ENCODE results near the gene UBAC2.

The UBAC2 gene

DNA sequence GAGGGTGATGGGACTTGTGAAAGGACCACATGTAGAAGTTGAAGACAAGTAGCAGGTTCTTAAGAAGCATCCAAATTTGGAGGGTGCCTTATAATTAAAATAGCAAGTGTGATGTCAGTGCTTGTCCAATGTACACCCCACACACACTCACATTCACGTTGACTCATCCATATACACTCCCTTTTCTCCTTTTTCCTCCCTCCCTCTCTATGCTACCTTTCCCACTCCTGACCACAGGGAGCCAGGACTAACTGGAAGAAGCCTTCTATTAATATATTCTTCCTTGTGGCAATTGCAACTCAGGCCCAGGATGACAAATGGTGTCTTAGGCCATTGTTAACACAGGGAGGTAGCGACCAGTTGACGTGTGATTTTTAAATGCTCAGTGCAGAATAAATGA lies 122.8 kb downstream of the UBAC2 start:
- DNase-seq (ENCODE audit: low spot score): no peak
- Histone ChIP-seq H3K4me3 (no peak overlapping the region), H3K27ac (no peak overlapping the region)
- TF ChIP-seq, protein P1, sequence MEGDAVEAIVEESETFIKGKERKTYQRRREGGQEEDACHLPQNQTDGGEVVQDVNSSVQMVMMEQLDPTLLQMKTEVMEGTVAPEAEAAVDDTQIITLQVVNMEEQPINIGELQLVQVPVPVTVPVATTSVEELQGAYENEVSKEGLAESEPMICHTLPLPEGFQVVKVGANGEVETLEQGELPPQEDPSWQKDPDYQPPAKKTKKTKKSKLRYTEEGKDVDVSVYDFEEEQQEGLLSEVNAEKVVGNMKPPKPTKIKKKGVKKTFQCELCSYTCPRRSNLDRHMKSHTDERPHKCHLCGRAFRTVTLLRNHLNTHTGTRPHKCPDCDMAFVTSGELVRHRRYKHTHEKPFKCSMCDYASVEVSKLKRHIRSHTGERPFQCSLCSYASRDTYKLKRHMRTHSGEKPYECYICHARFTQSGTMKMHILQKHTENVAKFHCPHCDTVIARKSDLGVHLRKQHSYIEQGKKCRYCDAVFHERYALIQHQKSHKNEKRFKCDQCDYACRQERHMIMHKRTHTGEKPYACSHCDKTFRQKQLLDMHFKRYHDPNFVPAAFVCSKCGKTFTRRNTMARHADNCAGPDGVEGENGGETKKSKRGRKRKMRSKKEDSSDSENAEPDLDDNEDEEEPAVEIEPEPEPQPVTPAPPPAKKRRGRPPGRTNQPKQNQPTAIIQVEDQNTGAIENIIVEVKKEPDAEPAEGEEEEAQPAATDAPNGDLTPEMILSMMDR (IDR thresholded peaks at IDR 0.05): no peak

DNA sequence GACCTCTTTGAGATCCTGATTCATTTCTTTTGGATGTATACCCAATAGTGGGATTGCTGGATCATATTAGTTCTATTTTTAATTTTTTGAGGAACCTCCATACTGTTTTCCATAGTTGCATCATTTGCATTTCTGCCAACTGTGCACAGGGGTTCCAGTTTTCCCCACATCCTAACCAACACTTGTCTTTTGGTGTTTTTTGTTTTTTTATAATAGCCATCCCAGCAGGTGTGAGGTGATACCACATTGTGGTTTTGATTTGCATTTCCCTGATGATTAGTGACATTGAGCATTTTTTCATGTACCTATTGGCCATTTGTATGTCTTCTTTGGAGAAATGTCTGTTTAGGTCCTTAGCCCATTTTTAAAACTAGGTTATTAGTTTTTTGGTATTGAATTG lies 125.4 kb downstream of the UBAC2 start:
- no peak overlapping the region for H3K4me3 ChIP-seq
- TF ChIP-seq, protein P1 (IDR thresholded peaks at IDR 0.05): no peak
- DNase-seq (ENCODE audit: low spot score): no peak
- no peak overlapping the region for H3K27ac ChIP-seq

DNA sequence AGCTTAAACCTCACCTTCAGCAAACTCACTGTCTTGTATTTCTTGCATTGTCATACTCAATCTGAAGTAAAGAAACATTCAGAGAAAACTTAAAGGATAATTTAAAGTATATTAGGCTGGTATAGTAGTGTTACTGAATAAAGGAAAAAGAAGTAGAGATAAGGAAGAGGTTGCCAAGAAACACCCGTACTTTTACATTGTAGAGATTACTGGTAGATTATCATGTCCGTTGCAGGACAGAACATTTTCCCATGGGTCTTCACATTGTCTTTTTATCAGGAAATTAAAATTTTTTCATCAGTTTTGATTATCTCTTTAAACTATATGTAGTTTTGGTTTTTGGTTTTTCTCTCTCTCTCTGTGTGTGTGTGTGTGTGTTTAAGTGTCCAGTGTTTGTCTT lies 126.5 kb downstream of the UBAC2 start:
- DNase-seq (ENCODE audit: low spot score): no peak
- TF ChIP-seq, protein P1 (IDR thresholded peaks at IDR 0.05): no peak
- Histone ChIP-seq H3K4me3 (no peak overlapping the region), H3K27ac (no peak overlapping the region)

DNA sequence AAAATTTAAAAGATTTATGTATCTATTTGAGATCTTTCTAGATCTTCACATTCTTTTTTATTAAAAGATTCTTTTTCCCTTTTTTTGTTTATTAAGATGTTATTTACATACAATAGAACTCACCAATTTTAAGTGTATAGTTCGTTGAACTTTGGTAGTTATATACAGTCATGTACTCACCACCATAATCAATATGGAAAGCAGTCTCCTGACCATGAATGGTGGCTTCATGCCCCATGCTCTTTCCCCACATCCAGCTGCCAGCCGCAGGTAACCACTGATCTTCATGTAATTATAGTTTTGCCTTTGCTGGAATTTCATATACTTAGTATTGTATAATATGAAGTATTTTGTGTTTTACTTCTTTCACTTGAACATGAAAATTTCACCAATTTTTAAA lies 127.1 kb downstream of the UBAC2 start:
- no peak overlapping the region for H3K27ac ChIP-seq
- TF ChIP-seq, protein P1 (IDR thresholded peaks at IDR 0.05): no peak
- DNase-seq (ENCODE audit: low spot score): no peak
- no peak overlapping the region for H3K4me3 ChIP-seq

DNA sequence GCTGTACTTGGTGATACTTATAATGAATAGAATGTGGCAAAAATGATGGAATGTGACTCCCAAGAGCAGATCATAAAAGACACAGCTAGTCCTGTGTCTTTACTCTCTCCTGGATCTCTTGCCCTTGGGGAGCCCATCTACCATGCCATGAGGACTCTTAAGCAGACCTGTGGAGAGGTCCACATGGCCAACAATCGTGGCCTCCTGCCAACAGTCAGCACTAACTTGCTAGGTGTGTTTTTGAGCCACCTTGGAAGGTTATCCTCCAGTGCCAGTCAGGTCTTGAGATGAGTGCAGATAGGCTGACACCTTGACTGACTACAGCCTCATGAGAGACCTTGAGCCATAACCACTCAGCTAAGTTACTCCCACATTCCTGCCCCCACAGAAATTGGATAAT lies 128.8 kb downstream of the UBAC2 start:
- Histone ChIP-seq H3K27ac (no peak overlapping the region), H3K4me3 (no peak overlapping the region)
- DNase-seq (ENCODE audit: low spot score): no peak
- TF ChIP-seq, protein P1 (IDR thresholded peaks at IDR 0.05): no peak

DNA sequence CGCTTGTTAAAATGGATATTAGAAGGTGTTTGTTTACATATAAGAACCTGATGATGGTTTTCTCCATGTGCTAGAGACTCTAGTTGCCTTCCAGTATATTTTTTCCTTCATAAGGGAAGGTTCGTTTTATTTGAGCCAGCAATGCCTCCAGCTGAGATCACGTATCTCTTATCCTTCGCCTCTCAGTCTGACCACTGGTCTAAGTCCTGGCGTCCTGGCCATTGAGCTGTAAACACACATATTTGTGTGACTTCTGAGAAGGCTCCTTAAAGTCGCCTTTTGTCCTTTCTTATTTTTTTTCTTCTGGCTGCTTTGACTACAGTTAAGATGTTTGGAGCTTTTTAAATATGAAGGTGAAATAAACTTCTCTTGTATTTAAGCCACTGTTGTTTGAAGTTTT lies 130.3 kb downstream of the UBAC2 start:
- TF ChIP-seq, protein P1 (IDR thresholded peaks at IDR 0.05): no peak
- no peak for DNase-seq (ENCODE audit: low spot score)
- Histone ChIP-seq H3K27ac (no peak overlapping the region), H3K4me3 (no peak overlapping the region)

DNA sequence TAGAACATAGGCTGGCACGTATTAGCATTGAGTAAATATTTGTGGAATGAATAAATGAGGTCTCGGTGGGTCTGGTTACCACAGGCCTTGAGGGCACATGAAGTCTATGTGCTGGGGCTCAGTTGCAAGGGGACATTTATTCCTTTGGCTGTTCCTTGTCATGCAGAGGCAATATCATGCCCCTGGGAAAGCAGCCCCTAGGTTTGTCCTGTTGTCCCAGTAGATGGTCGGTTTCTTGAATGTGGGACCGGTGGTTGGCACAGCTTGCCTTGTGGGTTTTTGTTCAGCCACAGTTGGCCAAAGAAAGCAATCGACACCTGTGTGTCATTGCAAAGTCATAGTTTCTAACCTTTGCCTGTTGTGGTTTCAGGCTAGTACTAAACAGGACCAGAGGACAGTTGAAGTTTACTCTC lies 131.2 kb downstream of the UBAC2 start:
- TF ChIP-seq, protein P1 (IDR thresholded peaks at IDR 0.05): no peak
- no peak overlapping the region for H3K4me3 ChIP-seq
- no peak overlapping the region for H3K27ac ChIP-seq
- no peak for DNase-seq (ENCODE audit: low spot score)

All from coronary artery (tissue), 2 donors.